Activated T-helper 17 cell treated with anti-CD3 and anti-CD28 coated beads, Interleukin-2, amount 50 U/mL, for 72 hours (primary cell): ENCODE data around the gene RNF13. TPM values are rescaled to one million over a fixed set of nuclear protein-coding genes. Genes with fewer than 3 reads are reported as not detected.
A peak's percentile ranks its signal among the peaks of the same experiment; 100 is the strongest.

Experiments
- ATAC-seq: fragments of 150-1000 bp; cut with Tn5 transposase; replicated peaks from 2 replicates; pipeline ENCODE4 v1.10.0; 2021; ENCODE audit warnings: mild to moderate bottlenecking, moderate library complexity
- H3K27ac Mint-ChIP-seq: one replicate; pipeline ENCODE4 v1.8.0; 2022; ENCODE audit warnings: mixed read lengths
- H3K27me3 Mint-ChIP-seq: one replicate; pipeline ENCODE4 v1.8.0; 2022; ENCODE audit warnings: mixed read lengths
- H3K36me3 Mint-ChIP-seq: one replicate; pipeline ENCODE4 v1.8.0; 2022; ENCODE audit warnings: low read depth, mild to moderate bottlenecking, mixed read lengths
- H3K4me1 Mint-ChIP-seq: one replicate; pipeline ENCODE4 v1.8.0; 2022; ENCODE audit warnings: mixed read lengths
- H3K4me3 Mint-ChIP-seq: one replicate; pipeline ENCODE4 v1.8.0; 2022; ENCODE audit warnings: mild to moderate bottlenecking, mixed read lengths
- H3K9me3 Mint-ChIP-seq: one replicate; pipeline ENCODE4 v1.8.0; 2022; ENCODE audit warnings: mixed read lengths
- total RNA-seq, 2 donors: library from RNA; stranded (reverse); gene quantifications; one replicate each; pipeline ENCODE4 v1.2.3, GENCODE V29; 2022

The RNF13 gene
- total RNA-seq, 2 donors from 2014 or later, result 35.3 to 38.6 TPM

- Mint-ChIP-seq H3K36me3 (peaks cover 9% of the 10 kb centered on the region), H3K27ac (peak overlapping the region; percentile 11), H3K9me3 (no peaks in the 10 kb centered on the region), H3K4me1 (peaks cover 15% of the 10 kb centered on the region), H3K4me3 (no peak overlapping the region), H3K27me3 (no peaks in the 10 kb centered on the region)
- no peak for ATAC-seq
Measured at GRCh38 chr3:149955449-149955848, 142.4 kb downstream of the RNF13 start.

GRCh38 chr3:149957361-149958125 lies 144.5 kb downstream of the RNF13 start:
- peaks cover 15% of the 10 kb centered on the region for H3K4me1 Mint-ChIP-seq
- no peaks in the 10 kb centered on the region for H3K27me3 Mint-ChIP-seq
- no peak for ATAC-seq
- H3K4me3 Mint-ChIP-seq, result no peak overlapping the region
- no peak overlapping the region for H3K27ac Mint-ChIP-seq
- H3K9me3 Mint-ChIP-seq, result no peaks in the 10 kb centered on the region
- H3K36me3 Mint-ChIP-seq, result peaks cover 18% of the 10 kb centered on the region

- peaks cover 18% of the 10 kb centered on the region for H3K36me3 Mint-ChIP-seq
- no peak overlapping the region for H3K4me3 Mint-ChIP-seq
- peaks cover 15% of the 10 kb centered on the region for H3K4me1 Mint-ChIP-seq
- peak overlapping the region; percentile 47 for H3K27ac Mint-ChIP-seq
- no peaks in the 10 kb centered on the region for H3K27me3 Mint-ChIP-seq
- peak; percentile 80 for ATAC-seq
- no peaks in the 10 kb centered on the region for H3K9me3 Mint-ChIP-seq
Measured at GRCh38 chr3:149958171-149958796, 145.3 kb downstream of the RNF13 start.

GRCh38 chr3:149959443-149959842 lies 146.4 kb downstream of the RNF13 start:
- peaks cover 11% of the 10 kb centered on the region for H3K4me1 Mint-ChIP-seq
- H3K9me3 Mint-ChIP-seq, result no peaks in the 10 kb centered on the region
- H3K27me3 Mint-ChIP-seq, result no peaks in the 10 kb centered on the region
- no peak overlapping the region for H3K4me3 Mint-ChIP-seq
- peaks cover 18% of the 10 kb centered on the region for H3K36me3 Mint-ChIP-seq
- no peak overlapping the region for H3K27ac Mint-ChIP-seq
- ATAC-seq, result no peak

GRCh38 chr3:149963485-149963884 lies 150.5 kb downstream of the RNF13 start:
- Mint-ChIP-seq H3K36me3 (peaks cover 18% of the 10 kb centered on the region), H3K27me3 (no peaks in the 10 kb centered on the region), H3K4me1 (peaks cover under 1% of the 10 kb centered on the region), H3K4me3 (no peak overlapping the region), H3K27ac (no peak overlapping the region), H3K9me3 (no peaks in the 10 kb centered on the region)
- no peak for ATAC-seq

GRCh38 chr3:149964291-149964690 lies 151.3 kb downstream of the RNF13 start:
- H3K4me3 Mint-ChIP-seq, result no peak overlapping the region
- ATAC-seq, result no peak
- no peak overlapping the region for H3K27ac Mint-ChIP-seq

GRCh38 chr3:149965278-149965677 lies 152.3 kb downstream of the RNF13 start:
- H3K27ac Mint-ChIP-seq, result no peak overlapping the region

More at GRCh38 chr3:149964291-149964690, 151.3 kb downstream of the RNF13 start:
- Mint-ChIP-seq H3K27me3 (no peaks in the 10 kb centered on the region), H3K4me1 (no peaks in the 10 kb centered on the region), H3K36me3 (peaks cover 18% of the 10 kb centered on the region), H3K9me3 (no peaks in the 10 kb centered on the region)

GRCh38 chr3:149967086-149967685 lies 154.2 kb downstream of the RNF13 start:
- H3K4me3 Mint-ChIP-seq, result no peak overlapping the region
- H3K36me3 Mint-ChIP-seq, result peaks cover 6% of the 10 kb centered on the region
- no peak for ATAC-seq
- H3K4me1 Mint-ChIP-seq, result peaks cover 10% of the 10 kb centered on the region
- H3K9me3 Mint-ChIP-seq, result no peaks in the 10 kb centered on the region
- H3K27ac Mint-ChIP-seq, result no peak overlapping the region
- H3K27me3 Mint-ChIP-seq, result peaks cover 6% of the 10 kb centered on the region

More at GRCh38 chr3:149965278-149965677, 152.3 kb downstream of the RNF13 start:
- H3K4me3 Mint-ChIP-seq, result no peak overlapping the region
- ATAC-seq, result no peak
- peaks cover 10% of the 10 kb centered on the region for H3K36me3 Mint-ChIP-seq
- H3K4me1 Mint-ChIP-seq, result peaks cover 4% of the 10 kb centered on the region
- no peaks in the 10 kb centered on the region for H3K9me3 Mint-ChIP-seq
- no peaks in the 10 kb centered on the region for H3K27me3 Mint-ChIP-seq

- no peak overlapping the region for H3K4me3 Mint-ChIP-seq
- no peak overlapping the region for H3K27ac Mint-ChIP-seq
- H3K36me3 Mint-ChIP-seq, result peaks cover 6% of the 10 kb centered on the region
- no peak for ATAC-seq
- H3K27me3 Mint-ChIP-seq, result peaks cover 6% of the 10 kb centered on the region
- peaks cover 10% of the 10 kb centered on the region for H3K4me1 Mint-ChIP-seq
- no peaks in the 10 kb centered on the region for H3K9me3 Mint-ChIP-seq
Measured at GRCh38 chr3:149968216-149968615, 155.2 kb downstream of the RNF13 start.

GRCh38 chr3:149969110-149969939 lies 156.3 kb downstream of the RNF13 start:
- peaks cover 9% of the 10 kb centered on the region for H3K27me3 Mint-ChIP-seq
- H3K36me3 Mint-ChIP-seq, result peaks cover 6% of the 10 kb centered on the region
- H3K4me1 Mint-ChIP-seq, result peaks cover 10% of the 10 kb centered on the region
- no peak for ATAC-seq
- no peaks in the 10 kb centered on the region for H3K9me3 Mint-ChIP-seq
- H3K27ac Mint-ChIP-seq, result peak overlapping the region; percentile 70
- H3K4me3 Mint-ChIP-seq, result peak overlapping the region; percentile 85

- Mint-ChIP-seq H3K4me1 (peaks cover 10% of the 10 kb centered on the region), H3K36me3 (peaks cover 6% of the 10 kb centered on the region), H3K27ac (peak overlapping the region; percentile 70), H3K27me3 (peaks cover 9% of the 10 kb centered on the region), H3K9me3 (no peaks in the 10 kb centered on the region), H3K4me3 (peak overlapping the region; percentile 85)
- ATAC-seq, result peak; percentile 75
Measured at GRCh38 chr3:149969940-149970715, 157.1 kb downstream of the RNF13 start.

- Mint-ChIP-seq H3K9me3 (no peaks in the 10 kb centered on the region), H3K4me1 (peaks cover 10% of the 10 kb centered on the region), H3K36me3 (peaks cover 6% of the 10 kb centered on the region), H3K4me3 (peak within 1 kb of the TSS; percentile 86), H3K27me3 (peaks cover 9% of the 10 kb centered on the region), H3K27ac (peak within 1 kb of the TSS; percentile 70)
- ATAC-seq, result peak; percentile 65
Measured at GRCh38 chr3:149970716-149971402, 157.8 kb downstream of the RNF13 start, which contains the start of gene PFN2. PFN2 (minus strand) TSS chr3:149970895; CDS start chr3:149970856, 39 bp downstream.
